ENCODE data around the gene ARHGAP29. TPM values are rescaled to one million over a fixed set of nuclear protein-coding genes. Genes with fewer than 3 reads are reported as not detected.

The ARHGAP29 gene
- total and polyA plus RNA-seq, 7 donors, result 5.1 to 20.0 (median 11.8) TPM

- TF ChIP-seq, protein P1, sequence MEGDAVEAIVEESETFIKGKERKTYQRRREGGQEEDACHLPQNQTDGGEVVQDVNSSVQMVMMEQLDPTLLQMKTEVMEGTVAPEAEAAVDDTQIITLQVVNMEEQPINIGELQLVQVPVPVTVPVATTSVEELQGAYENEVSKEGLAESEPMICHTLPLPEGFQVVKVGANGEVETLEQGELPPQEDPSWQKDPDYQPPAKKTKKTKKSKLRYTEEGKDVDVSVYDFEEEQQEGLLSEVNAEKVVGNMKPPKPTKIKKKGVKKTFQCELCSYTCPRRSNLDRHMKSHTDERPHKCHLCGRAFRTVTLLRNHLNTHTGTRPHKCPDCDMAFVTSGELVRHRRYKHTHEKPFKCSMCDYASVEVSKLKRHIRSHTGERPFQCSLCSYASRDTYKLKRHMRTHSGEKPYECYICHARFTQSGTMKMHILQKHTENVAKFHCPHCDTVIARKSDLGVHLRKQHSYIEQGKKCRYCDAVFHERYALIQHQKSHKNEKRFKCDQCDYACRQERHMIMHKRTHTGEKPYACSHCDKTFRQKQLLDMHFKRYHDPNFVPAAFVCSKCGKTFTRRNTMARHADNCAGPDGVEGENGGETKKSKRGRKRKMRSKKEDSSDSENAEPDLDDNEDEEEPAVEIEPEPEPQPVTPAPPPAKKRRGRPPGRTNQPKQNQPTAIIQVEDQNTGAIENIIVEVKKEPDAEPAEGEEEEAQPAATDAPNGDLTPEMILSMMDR (IDR thresholded peaks at IDR 0.05), result no peak
- intact Hi-C loops (cut with DNase I), result no loop called here
- H3K27me3 ChIP-seq (ENCODE audit: insufficient read depth in 3 of 3, low read length in 2 of 3), result no peaks in the 10 kb centered on the region
- H3K4me3 ChIP-seq, result no peak overlapping the region
- DNase-seq, result no peak
- no peak overlapping the region for H3K27ac ChIP-seq
- no peaks in the 10 kb centered on the region for H3K9me3 ChIP-seq
- no peak for ATAC-seq
- H3K36me3 ChIP-seq (ENCODE audit: insufficient read depth in 1 of 2, low read depth in 1 of 2), result no peaks in the 10 kb centered on the region
- H3K4me1 ChIP-seq, result no peaks in the 10 kb centered on the region
These were observed 93.6 kb downstream of the ARHGAP29 start for GRCh38 chr1:94143809-94144176.

GRCh38 chr1:94143173-94143808 lies 94.1 kb downstream of the ARHGAP29 start:
- WGBS, 3 donors, result 22 to 38% (median 31%) methylated on average over 2 of the region's 2 CpGs
- no peaks in the 10 kb centered on the region for H3K36me3 ChIP-seq (ENCODE audit: insufficient read depth in 1 of 2, low read depth in 1 of 2)
- DNase-seq (no peak), ATAC-seq (no peak)
- H3K4me3 ChIP-seq, result no peak overlapping the region
- TF ChIP-seq, protein P1 (IDR thresholded peaks at IDR 0.05), result no peak
- no peaks in the 10 kb centered on the region for H3K9me3 ChIP-seq
- H3K4me1 ChIP-seq, result no peaks in the 10 kb centered on the region
- intact Hi-C loops (cut with DNase I), result no loop called here
- H3K27ac ChIP-seq, result no peak overlapping the region
- H3K27me3 ChIP-seq (ENCODE audit: insufficient read depth in 3 of 3, low read length in 2 of 3), result no peaks in the 10 kb centered on the region

DNA sequence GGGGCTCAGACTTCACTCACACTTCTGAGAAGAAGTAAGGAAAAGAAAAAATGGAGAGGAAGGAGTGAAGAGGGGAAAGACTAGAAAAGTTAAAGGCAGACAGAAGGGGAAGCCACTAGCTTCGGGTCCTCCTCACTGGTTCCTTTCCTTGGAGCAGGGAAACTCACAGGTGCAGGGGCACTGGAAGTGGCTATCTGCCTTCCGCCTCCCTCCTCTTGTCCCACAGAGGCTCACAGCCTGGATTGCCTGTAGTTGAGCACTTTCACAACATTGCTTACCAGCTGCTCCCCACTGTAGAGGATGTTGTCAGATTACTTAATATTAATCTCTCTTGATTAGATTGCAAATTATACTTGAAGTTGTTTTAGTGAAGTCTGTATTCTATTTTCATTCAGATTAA lies 94.8 kb downstream of the ARHGAP29 start:
- no peaks in the 10 kb centered on the region for H3K9me3 ChIP-seq
- no peaks in the 10 kb centered on the region for H3K27me3 ChIP-seq (ENCODE audit: insufficient read depth in 3 of 3, low read length in 2 of 3)
- 72 to 80% (median 79%) methylated on average over 2 of the region's 2 CpGs for WGBS, 3 donors
- H3K27ac ChIP-seq, result peak overlapping the region; percentile 11
- intact Hi-C loops (cut with DNase I), result no loop called here
- no peaks in the 10 kb centered on the region for H3K36me3 ChIP-seq (ENCODE audit: insufficient read depth in 1 of 2, low read depth in 1 of 2)
- H3K4me1 ChIP-seq, result no peaks in the 10 kb centered on the region
- ATAC-seq (no peak), DNase-seq (no peak)
- TF ChIP-seq, protein P1 (IDR thresholded peaks at IDR 0.05), result no peak
- H3K4me3 ChIP-seq, result no peak overlapping the region

DNA sequence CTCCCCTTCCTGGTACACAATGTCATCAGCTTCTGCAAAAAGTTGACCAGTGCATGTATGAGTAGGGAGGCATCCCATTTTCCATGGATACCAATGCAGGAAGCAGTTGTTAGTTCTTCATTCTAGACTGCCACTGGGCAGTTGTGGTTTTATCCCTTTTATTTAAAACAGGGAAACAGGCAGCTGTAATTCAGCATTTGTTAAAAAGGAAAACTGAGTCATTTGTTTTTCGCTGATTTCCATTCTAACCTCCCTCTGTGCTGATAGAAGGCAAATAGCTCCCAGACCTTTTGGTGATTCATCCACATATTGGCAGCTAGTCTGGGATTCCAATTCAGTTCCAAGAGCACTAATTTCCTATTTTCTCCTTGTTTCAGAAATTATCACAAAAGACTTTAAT lies 95.4 kb downstream of the ARHGAP29 start:
- Histone ChIP-seq H3K4me1 (no peaks in the 10 kb centered on the region), H3K4me3 (no peak overlapping the region), H3K9me3 (no peaks in the 10 kb centered on the region), H3K36me3 (ENCODE audit: insufficient read depth in 1 of 2, low read depth in 1 of 2) (no peaks in the 10 kb centered on the region), H3K27ac (no peak overlapping the region), H3K27me3 (ENCODE audit: insufficient read depth in 3 of 3, low read length in 2 of 3) (no peaks in the 10 kb centered on the region)
- 67 to 68% (median 68%) methylated on average over 1 of the region's 1 CpG for WGBS, 3 donors
- intact Hi-C loops (cut with DNase I), result no loop called here
- TF ChIP-seq, protein P1 (IDR thresholded peaks at IDR 0.05), result no peak
- ATAC-seq (no peak), DNase-seq (no peak)

DNA sequence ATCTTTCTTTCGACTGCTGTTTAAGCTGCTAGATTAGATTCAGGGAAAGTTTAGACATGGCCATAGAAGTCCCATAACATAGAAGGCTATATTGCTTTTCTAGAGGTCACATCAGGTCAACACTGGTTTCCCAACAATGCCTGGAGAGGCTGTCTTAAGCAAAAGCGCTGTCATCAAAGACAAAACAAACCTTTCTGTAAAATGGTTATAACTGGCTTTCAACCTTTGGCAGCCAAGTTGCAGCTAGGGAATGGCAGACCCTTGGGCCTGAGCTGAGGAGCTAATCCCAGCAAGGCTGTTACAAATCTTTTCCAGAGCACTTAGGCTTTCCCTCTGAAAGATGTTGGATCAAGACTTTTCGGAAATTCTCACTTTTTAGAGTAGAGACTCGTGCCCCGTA lies 105.3 kb downstream of the ARHGAP29 start:
- H3K4me1 ChIP-seq, result no peaks in the 10 kb centered on the region
- no peaks in the 10 kb centered on the region for H3K27me3 ChIP-seq (ENCODE audit: insufficient read depth in 3 of 3, low read length in 2 of 3)
- no peak overlapping the region for H3K4me3 ChIP-seq
- no peak for DNase-seq
- no peak for ATAC-seq
- no peak overlapping the region for H3K27ac ChIP-seq
- intact Hi-C loops (cut with DNase I), result no loop called here
- no peaks in the 10 kb centered on the region for H3K9me3 ChIP-seq
- TF ChIP-seq, protein P1 (IDR thresholded peaks at IDR 0.05), result no peak
- no peaks in the 10 kb centered on the region for H3K36me3 ChIP-seq (ENCODE audit: insufficient read depth in 1 of 2, low read depth in 1 of 2)
- 93 to 96% (median 95%) methylated on average over 5 of the region's 5 CpGs for WGBS, 3 donors
